H1 (cell line): ENCODE data around the gene LYPD3. TPM values are rescaled to one million over a fixed set of nuclear protein-coding genes. Genes with fewer than 3 reads are reported as not detected.

Source experiments
- CREB1 ChIP-seq: IDR thresholded peaks from 2 replicates; pipeline ENCODE4 v1.6.1; 2012; ENCODE audit warnings: inconsistent platforms
- CTCF ChIP-seq, 3 experiments: IDR thresholded peaks; 1 replicate in 2 of 3; 2 replicates in 1 of 3; pipeline versions ENCODE4 v1.5.1 to v1.6.1; 2011; ENCODE audit warnings: low read length in 3 of 3, mild to moderate bottlenecking in 3 of 3, inconsistent platforms in 2 of 3, low read depth in 1 of 3, moderate library complexity in 1 of 3; ENCODE audit not compliant: insufficient read depth in 1 of 3; ENCODE audit errors: control extremely low read depth in 1 of 3
- EP300 ChIP-seq, 2 experiments: IDR thresholded peaks; 1 replicate in 1 of 2; 2 replicates in 1 of 2; pipeline ENCODE4 v1.6.1; 2011 to 2012; ENCODE audit warnings: low read depth in 2 of 2, low read length in 2 of 2, mild to moderate bottlenecking in 2 of 2, borderline replicate concordance in 1 of 2, inconsistent platforms in 1 of 2, moderate library complexity in 1 of 2
- RXRA ChIP-seq: IDR thresholded peaks from 2 replicates; pipeline ENCODE4 v1.6.1; 2011; ENCODE audit warnings: low read depth, mild to moderate bottlenecking, low read length, moderate library complexity; ENCODE audit not compliant: insufficient read depth
- polyA plus RNA-seq, 7 experiments: library from polyadenylated mRNA; depleted of rRNA in 3 of 7; stranded (reverse) in 5 of 7; unstranded in 2 of 7; fragments of >200 nt in 5 of 7; fragments of 200-250 nt in 2 of 7; gene quantifications; 1 replicate in 5 of 7; 2 replicates in 1 of 7; 4 replicates in 1 of 7; pipeline versions ENCODE4 v1.2.1 to v1.2.3, GENCODE V29; 2011 to 2013; ENCODE audit warnings: missing spikeins in 2 of 7, mixed read lengths in 2 of 7
- total RNA-seq: library from RNA; stranded (reverse); fragmentation: NEBNext Ultra II Directional; extraction: Animal tissue kit (Norgen Biotek cat#: 25700); gene quantifications from 2 replicates; pipeline ENCODE4 v1.2.1, GENCODE V29; 2021

Gene LYPD3
- total and polyA plus RNA-seq, 2 of the 8 experiments (the other 6 are each of a cell fraction or from before 2014, with no cell fraction given), result 4.1 to 16.4 TPM

DNA sequence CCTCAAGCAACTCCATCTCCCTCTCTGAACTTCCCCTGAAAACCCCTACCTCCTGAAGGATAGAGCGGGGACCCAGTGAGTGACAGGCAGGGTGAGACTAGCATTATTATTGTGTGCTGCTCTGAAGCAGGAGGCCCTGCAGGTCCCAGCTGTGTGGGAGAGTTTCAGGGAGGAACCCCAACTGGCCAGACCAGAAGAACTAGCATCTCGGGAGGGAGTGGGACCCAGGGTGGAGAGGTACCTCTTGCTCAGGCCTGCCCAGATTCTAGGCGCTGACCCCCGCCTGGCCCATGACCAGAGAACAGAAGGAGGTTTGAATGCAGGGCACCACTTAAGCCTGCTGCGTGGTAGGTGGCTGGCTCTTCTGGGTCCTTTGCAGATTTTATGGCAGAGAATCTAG is 5.7 kb upstream of the LYPD3 start (continued):
- no peak for TF ChIP-seq CTCF (IDR thresholded peaks at IDR 0.05; ENCODE audit: control extremely low read depth in 1 of 3, insufficient read depth in 1 of 3, low read depth in 1 of 3, low read length in 3 of 3)
- TF ChIP-seq EP300 (IDR thresholded peaks at IDR 0.05; ENCODE audit: borderline replicate concordance in 1 of 2, low read depth in 2 of 2, low read length in 2 of 2), result no peak
- no peak for TF ChIP-seq CREB1
- no peak for TF ChIP-seq RXRA
